Smooth muscle cell (in vitro differentiated cells): ENCODE results near the gene PDCD1. TPM values are rescaled to one million over a fixed set of nuclear protein-coding genes. Genes with fewer than 3 reads are reported as not detected.

Experiments
- DNase-seq: peaks from one replicate; lab custom pipeline; 2025; ENCODE audit not compliant: unreplicated experiment; lab: John Stamatoyannopoulos, UW
- H2AFZ ChIP-seq: fragments of 200-600 bp; sonication (generic); 2 replicates; pipeline ENCODE4 v1.6.0; 2016; ENCODE audit warnings: antibody characterized with exemption, low read depth, mild to moderate bottlenecking
- H3F3A ChIP-seq: fragments of 200-600 bp; sonication (generic); 2 replicates; pipeline ENCODE4 v1.6.0; 2017; ENCODE audit warnings: antibody characterized with exemption, low read depth
- H3K27ac ChIP-seq: fragments of 200-600 bp; sonication (generic); 2 replicates; pipeline ENCODE4 v1.5.1; 2016; ENCODE audit warnings: low read depth, mild to moderate bottlenecking
- H3K27me3 ChIP-seq: fragments of 200-600 bp; sonication (generic); 2 replicates; pipeline ENCODE4 v1.6.1; 2016; ENCODE audit warnings: low read depth, mild to moderate bottlenecking
- H3K36me3 ChIP-seq: fragments of 200-600 bp; sonication (generic); 2 replicates; pipeline ENCODE4 v1.5.1; 2016; ENCODE audit warnings: low read depth
- H3K4me1 ChIP-seq: fragments of 200-600 bp; sonication (generic); 2 replicates; pipeline ENCODE4 v1.5.1; 2016; ENCODE audit warnings: low read depth
- H3K4me2 ChIP-seq: fragments of 200-600 bp; sonication (generic); 2 replicates; pipeline ENCODE4 v1.6.0; 2016; ENCODE audit warnings: mild to moderate bottlenecking
- H3K4me3 ChIP-seq: fragments of 200-600 bp; sonication (generic); 2 replicates; pipeline ENCODE4 v1.5.1; 2016; ENCODE audit warnings: mild to moderate bottlenecking
- H3K79me2 ChIP-seq: fragments of 200-600 bp; sonication (generic); 2 replicates; pipeline ENCODE4 v1.6.0; 2016; ENCODE audit warnings: low read depth, mild to moderate bottlenecking
- H3K9ac ChIP-seq: fragments of 200-600 bp; sonication (generic); 2 replicates; pipeline ENCODE4 v1.6.0; 2016; ENCODE audit warnings: low read depth
- H3K9me3 ChIP-seq: fragments of 200-600 bp; sonication (generic); replicated peaks from 2 replicates; pipeline ENCODE4 v1.5.1; 2016; ENCODE audit warnings: low read depth
- H4K20me1 ChIP-seq: fragments of 200-600 bp; sonication (generic); 2 replicates; pipeline ENCODE4 v1.6.0; 2016; ENCODE audit warnings: low read depth
- CTCF ChIP-seq: fragments of 200-600 bp; sonication (generic); IDR thresholded peaks from 2 replicates; pipeline ENCODE4 v1.5.1; 2017; ENCODE audit warnings: borderline replicate concordance, mild to moderate bottlenecking, antibody characterized with exemption; ENCODE audit not compliant: insufficient read depth, poor library complexity, severe bottlenecking
- WGBS: methylation state at CpG from one replicate; pipeline ENCODE4 v1.1.7; 2016; ENCODE audit warnings: low lambda C conversion rate; 5-methylcytosine and 5-hydroxymethylcytosine counted together
- polyA plus RNA-seq: library from polyadenylated mRNA; unstranded; fragments of >200 nt; fragmentation: Nextera tagmentation; extraction: Ambion mirVana; gene quantifications from 2 replicates; pipeline ENCODE4 v1.2.1, GENCODE V29; 2016
- total RNA-seq: library from RNA; depleted of rRNA; stranded (reverse); fragments of >200 nt; gene quantifications from 2 replicates; pipeline ENCODE4 v1.2.3, GENCODE V29; 2014

PDCD1 gene
- total and polyA plus RNA-seq, 2 experiments from 2014 or later = not detected

- DNase-seq = no peak
- Histone ChIP-seq H3K79me2 (no peaks in the 10 kb centered on the region), H3K27ac (no peak overlapping the region), H3K4me3 (no peak overlapping the region), H3K9me3 (no peaks in the 10 kb centered on the region), H4K20me1 (no peaks in the 10 kb centered on the region), H3F3A (no peaks in the 10 kb centered on the region), H3K4me1 (no peaks in the 10 kb centered on the region), H3K9ac (no peak overlapping the region), H3K36me3 (no peaks in the 10 kb centered on the region), H3K27me3 (no peaks in the 10 kb centered on the region), H2AFZ (no peak overlapping the region), H3K4me2 (no peak overlapping the region)
- WGBS = 90% methylated on average over 30 of the region's 33 CpGs
- no peak for TF ChIP-seq CTCF
Measured at GRCh38 chr2:241816431-241817121, 42.1 kb downstream of the PDCD1 start.

- TF ChIP-seq CTCF = no peak
- no peak for DNase-seq
- WGBS = 92% methylated on average over 40 of the region's 48 CpGs
Measured at GRCh38 chr2:241815477-241816430, 42.9 kb downstream of the PDCD1 start.

GRCh38 chr2:241814643-241815476, 43.8 kb downstream of the PDCD1 start:
- DNase-seq = no peak
- Histone ChIP-seq H3K79me2 (no peaks in the 10 kb centered on the region), H3K4me1 (no peaks in the 10 kb centered on the region), H3K9ac (no peak overlapping the region), H3K27me3 (no peaks in the 10 kb centered on the region), H3F3A (no peaks in the 10 kb centered on the region), H2AFZ (no peak overlapping the region), H3K4me3 (no peak overlapping the region), H3K36me3 (no peaks in the 10 kb centered on the region), H3K9me3 (no peaks in the 10 kb centered on the region), H3K27ac (no peak overlapping the region), H3K4me2 (no peak overlapping the region), H4K20me1 (no peaks in the 10 kb centered on the region)
- no peak for TF ChIP-seq CTCF
- WGBS = 90% methylated on average over 42 of the region's 52 CpGs

More at GRCh38 chr2:241815477-241816430, 42.9 kb downstream of the PDCD1 start:
- no peak overlapping the region for H2AFZ ChIP-seq
- no peaks in the 10 kb centered on the region for H3K4me1 ChIP-seq
- H3K9ac ChIP-seq = no peak overlapping the region
- H3K27ac ChIP-seq = no peak overlapping the region
- no peaks in the 10 kb centered on the region for H3F3A ChIP-seq
- H4K20me1 ChIP-seq = no peaks in the 10 kb centered on the region
- H3K79me2 ChIP-seq = no peaks in the 10 kb centered on the region
- no peaks in the 10 kb centered on the region for H3K27me3 ChIP-seq
- H3K4me3 ChIP-seq = no peak overlapping the region
- H3K36me3 ChIP-seq = no peaks in the 10 kb centered on the region
- no peak overlapping the region for H3K4me2 ChIP-seq
- H3K9me3 ChIP-seq = no peaks in the 10 kb centered on the region
